CD4-positive, alpha-beta T cell treated with Interferon gamma for 1 hour (primary cell): ENCODE results near the gene MEGF6.
A peak's percentile ranks its signal among the peaks of the same experiment; 100 is the strongest.

Experiments used
- DNase-seq: peaks from one replicate; pipeline ENCODE4 v3.0.0-alpha.2; 2020

MEGF6 gene, protein sequence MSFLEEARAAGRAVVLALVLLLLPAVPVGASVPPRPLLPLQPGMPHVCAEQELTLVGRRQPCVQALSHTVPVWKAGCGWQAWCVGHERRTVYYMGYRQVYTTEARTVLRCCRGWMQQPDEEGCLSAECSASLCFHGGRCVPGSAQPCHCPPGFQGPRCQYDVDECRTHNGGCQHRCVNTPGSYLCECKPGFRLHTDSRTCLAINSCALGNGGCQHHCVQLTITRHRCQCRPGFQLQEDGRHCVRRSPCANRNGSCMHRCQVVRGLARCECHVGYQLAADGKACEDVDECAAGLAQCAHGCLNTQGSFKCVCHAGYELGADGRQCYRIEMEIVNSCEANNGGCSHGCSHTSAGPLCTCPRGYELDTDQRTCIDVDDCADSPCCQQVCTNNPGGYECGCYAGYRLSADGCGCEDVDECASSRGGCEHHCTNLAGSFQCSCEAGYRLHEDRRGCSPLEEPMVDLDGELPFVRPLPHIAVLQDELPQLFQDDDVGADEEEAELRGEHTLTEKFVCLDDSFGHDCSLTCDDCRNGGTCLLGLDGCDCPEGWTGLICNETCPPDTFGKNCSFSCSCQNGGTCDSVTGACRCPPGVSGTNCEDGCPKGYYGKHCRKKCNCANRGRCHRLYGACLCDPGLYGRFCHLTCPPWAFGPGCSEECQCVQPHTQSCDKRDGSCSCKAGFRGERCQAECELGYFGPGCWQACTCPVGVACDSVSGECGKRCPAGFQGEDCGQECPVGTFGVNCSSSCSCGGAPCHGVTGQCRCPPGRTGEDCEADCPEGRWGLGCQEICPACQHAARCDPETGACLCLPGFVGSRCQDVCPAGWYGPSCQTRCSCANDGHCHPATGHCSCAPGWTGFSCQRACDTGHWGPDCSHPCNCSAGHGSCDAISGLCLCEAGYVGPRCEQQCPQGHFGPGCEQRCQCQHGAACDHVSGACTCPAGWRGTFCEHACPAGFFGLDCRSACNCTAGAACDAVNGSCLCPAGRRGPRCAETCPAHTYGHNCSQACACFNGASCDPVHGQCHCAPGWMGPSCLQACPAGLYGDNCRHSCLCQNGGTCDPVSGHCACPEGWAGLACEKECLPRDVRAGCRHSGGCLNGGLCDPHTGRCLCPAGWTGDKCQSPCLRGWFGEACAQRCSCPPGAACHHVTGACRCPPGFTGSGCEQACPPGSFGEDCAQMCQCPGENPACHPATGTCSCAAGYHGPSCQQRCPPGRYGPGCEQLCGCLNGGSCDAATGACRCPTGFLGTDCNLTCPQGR (N-terminal part only)

DNA sequence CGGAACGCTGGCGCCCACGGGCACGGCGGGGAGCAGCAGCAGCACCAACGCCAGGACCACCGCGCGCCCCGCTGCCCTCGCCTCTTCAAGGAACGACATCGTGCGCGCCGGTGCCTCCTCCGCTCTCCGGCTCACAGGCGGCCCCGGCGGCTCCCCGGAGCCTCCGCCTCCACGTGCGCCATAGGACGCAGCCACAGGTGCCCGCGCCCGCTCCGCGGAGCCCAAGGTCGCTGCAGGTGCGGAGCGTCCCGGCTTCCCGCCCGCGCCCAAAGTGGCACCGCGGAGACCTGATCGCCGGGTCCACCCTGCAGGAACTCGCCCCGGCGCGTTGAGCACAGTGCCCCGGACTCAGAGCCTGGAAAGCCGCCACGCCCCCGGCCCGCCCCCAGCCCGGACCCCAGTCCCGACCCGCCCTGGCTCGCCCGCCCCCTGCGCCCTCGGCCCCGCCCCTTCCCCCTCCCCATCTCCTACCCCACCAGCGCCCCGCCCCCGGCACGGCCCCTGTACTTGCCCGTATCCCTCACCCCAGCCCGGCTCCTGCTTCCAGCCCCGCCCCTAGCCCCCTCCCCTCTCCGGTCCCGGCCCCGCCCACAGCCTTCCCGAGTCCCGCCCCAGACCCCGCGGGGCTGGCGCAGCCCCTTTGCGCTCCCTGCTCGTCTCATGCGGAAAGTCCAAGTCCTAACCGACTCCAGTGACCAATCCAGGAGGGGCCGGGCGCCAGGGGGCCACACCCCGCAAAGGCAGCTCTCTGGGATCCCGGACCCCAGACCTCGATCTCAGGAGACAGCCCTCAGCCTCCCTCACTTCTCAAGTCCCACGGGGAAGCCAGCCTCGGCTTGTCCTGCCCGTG lies at the start of gene MEGF6:
MEGF6 (minus strand) TSS at position 339 of the 850 bp plus-strand sequence; CDS start at position 99, 240 bp downstream.
- peak; percentile 67 for DNase-seq

DNA sequence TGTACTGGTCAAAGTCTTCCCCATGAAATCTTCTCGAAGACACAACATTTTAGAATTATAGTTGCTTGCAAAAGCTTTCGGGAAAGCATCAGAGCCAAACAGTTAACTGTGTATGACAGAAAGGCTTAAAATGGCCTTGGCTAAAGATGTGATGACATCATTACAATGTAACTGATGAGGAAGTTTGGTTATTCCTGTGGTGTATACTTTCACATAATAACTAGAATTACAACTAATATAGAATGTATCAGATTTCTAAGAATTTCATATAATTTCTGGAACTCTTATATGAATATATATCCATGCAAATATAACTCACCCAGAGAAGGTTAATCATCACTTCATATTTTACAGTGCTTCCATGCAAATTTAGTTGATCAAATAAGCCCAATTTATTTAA lies 49.4 kb upstream of the MEGF6 start:
- no peak for DNase-seq

DNA sequence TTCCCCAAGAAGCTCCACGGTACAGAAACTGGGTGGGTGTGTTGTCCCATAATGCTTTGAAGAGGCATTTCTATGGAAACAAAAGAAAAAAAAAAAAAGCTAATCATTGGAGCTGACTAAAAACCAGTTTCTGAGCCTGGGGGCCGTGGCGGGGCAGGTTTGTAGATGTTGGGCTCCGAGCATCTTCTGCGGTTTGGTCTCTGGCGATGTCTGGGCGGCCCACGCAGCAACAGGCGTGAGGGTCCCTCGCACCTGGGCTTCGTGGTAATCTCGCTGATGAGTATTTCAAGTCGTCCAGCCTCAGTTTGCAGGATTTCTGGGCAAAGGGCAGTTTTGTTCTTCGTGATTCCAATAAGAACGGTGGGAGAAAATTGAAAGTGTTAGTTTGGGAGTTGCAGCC lies 47.8 kb upstream of the MEGF6 start:
- no peak for DNase-seq

DNA sequence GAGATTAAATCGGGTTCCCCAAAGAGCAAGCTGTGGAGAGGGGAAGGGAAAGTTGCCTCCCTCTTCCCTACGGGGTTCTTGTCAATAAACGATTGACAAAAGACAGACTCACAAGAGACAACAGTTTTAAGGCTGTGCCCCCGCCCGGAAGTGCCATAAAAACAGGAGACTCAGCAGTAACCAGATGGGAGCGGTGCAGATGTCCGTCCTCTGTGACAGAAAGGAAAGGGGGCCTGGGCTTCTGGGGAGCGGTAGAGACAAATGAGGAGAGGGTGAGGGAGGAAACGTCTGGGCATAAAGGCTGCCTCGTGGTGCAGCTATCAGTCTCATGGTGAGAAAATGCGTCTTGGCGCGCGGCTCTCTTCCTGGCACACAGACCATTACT lies 46.9 kb upstream of the MEGF6 start:
- DNase-seq, result no peak

DNA sequence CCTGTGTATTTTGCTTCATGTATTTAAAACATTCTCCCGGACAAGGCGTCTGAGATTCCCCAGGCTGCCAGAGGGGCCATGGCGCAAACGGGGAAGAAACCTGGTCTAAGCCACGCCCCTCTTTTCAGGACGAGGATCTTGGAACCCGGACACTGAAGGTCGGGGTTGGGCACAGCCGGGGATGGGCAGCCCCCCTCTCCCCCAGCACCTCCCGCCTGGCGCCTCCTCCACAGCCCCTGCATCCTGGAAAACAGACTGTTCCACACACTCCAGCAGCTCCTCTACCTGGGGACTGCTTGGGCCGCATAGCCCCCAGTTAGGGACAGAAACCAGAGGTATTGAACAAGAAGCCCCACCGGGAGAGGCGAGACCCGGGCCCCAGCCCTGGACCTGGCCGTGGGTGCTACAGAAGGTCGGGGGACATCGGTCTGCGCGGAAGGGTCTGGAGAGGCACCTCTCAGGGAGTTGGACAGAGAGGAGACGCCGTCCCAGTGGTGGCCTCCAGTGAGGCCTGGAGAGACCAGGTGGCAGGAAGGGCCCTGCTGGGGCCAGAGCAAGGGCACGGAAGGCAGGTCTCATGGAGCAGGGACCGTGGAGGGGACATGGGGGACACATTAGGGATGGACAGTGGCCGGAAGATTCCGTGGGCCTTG lies 46.4 kb upstream of the MEGF6 start:
- DNase-seq, result no peak

DNA sequence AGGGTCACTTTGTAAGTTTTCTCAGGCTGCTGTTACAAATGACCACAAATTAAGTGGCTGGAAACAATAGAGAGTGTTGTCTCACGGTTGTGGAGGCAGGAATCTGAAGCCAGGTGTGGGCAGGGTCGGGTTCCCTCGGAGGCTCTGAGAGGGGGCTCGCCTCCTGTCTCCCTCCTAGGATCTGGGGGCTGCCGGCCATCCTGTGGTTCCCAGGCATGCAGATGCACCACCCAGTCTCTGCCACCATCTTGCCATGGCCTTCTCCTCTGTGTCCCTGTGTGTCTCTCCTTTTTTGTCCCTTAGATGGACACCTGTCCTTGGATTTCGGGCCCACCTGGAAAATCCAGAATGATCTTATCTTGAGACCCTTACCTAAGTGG lies 45.8 kb upstream of the MEGF6 start:
- DNase-seq, result no peak

DNA sequence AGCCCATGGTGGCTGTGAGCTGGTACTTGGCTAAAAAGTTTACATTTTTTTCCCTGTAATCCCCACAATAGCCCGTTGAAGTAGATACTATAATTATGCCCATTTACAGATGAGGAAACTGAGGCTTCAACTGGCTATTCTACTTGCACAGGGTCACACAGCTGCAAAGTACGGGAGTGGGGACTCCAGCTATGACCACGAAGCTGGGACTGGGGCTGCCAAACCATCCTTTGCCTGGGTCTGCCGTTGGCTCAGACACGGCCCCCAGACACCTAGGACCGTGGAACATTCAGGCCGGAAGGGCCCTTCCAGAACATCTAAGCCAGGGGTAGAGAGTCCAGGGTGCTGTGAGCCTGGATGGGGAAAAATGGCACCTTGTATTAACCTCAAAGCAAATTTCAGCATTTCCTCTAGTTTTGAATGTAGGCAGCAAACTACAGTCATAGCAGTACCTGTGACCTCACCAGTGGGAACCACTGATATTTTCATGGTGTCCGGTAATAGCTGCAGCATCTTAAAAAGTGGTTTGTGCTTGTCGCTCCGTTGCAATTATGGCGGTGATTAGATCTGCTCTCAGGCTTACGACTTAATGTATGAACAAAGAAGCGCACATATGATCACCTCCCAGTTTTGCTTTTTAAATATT lies 45.3 kb upstream of the MEGF6 start:
- no peak for DNase-seq

DNA sequence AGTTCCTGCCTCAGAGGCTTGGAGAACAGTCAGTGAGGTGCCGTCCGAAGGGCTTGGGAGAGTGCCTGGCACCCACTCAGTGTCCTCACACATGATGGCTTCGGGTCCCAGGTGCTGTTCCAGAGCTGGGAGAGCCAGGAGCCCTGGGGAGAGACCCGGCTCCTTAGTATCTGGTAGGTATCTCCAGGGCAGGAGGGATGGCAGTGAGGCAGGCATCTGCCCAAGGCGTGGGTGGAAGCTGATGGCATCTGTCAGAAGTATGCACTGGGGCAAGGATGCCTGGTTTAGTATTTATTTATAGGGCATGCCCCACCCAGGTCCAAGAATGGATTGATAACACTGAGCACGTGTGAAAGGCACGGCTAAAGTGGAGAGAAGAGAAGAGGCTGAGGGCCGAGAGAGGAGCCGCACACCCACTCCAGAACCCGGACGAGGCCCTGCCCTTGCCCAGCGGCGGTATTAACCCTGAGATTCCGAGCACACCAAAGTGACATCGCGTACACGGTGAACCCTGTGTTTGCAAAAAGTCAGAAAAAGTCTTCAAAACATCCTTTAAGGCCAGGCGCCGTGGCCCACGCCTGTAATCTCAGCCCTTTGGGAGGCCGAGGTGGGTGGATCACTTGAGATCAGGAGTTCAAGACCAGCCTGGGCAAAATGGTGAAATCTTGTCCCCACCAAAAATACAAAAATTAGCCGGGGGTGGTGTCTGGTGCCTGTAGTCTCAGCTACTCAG lies 43.4 kb upstream of the MEGF6 start:
- no peak for DNase-seq

DNA sequence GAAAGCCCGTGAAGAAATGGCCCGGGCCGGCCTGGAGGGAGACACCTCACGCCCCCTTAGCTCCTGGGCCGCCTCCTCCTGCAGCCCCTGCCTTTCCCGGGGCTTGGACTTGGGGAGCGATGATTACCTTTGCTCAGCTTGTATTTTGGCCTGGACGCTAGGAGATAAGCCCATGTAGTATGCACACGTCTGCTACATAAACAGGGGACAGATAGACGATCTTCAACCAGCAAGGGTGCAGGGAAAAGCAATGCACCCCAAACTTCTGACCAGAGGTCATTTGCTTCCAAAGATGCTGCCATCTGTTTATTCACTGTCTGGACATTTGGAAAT lies 41.9 kb upstream of the MEGF6 start:
- no peak for DNase-seq

DNA sequence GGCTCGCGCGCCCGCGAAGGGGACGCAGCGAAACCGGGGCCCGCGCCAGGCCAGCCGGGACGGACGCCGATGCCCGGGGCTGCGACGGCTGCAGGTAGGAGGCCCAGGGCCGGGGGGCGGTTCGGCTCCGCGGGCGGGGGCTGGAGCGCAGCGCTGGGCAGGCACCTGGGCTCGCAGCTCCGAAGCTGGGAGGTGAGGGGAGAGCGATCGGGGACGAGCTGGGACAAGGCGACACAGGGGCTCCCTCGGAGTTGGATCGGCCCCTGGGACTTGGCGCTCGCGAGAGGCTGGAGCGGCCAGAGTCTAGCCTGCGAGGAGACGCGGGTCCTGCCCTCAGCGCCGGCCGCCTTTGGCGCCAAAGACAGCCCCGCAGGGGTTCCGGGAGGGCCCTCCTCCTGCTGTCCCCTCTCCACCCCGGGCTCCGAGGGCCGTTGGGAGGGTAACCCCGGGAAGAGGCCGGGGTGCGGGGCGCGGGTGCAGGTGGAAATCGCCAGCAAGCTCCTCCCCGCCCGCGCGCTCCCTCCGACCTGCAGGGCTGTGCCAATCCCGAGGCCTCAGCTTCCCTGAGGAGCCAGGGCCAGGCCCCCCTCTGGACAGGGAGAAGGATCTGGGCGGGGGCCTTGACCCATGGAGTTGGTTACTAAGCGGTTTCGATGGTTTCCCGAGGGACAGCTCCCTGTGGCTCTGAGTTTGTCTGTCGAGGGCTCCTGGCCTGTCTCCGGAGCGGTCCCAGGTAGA lies 41.4 kb upstream of the MEGF6 start:
- DNase-seq, result no peak

DNA sequence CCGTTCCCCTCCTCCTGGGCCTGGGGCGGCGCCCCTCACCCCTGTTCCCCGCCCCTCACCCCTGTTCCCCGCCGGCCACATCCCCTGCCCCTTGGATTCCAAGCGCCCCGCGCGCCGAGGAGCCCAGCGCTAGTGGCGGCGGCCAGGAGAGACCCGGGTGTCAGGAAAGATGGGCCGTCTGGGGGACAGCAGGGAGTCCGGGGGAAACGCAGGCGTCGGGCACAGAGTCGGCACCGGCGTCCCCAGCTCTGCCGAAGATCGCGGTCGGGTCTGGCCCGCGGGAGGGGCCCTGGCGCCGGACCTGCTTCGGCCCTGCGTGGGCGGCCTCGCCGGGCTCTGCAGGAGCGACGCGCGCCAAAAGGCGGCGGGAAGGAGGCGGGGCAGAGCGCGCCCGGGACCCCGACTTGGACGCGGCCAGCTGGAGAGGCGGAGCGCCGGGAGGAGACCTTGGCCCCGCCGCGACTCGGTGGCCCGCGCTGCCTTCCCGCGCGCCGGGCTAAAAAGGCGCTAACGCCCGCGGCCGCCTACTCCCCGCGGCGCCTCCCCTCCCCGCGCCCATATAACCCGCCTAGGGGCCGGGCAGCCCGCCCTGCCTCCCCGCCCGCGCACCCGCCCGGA lies 40.7 kb upstream of the MEGF6 start, which contains the start of gene TP73:
TP73 (plus strand) TSS at position 587 of the 618 bp plus-strand sequence. CDS start 29,850 bp downstream, outside the sequence.
- no peak for DNase-seq

DNA sequence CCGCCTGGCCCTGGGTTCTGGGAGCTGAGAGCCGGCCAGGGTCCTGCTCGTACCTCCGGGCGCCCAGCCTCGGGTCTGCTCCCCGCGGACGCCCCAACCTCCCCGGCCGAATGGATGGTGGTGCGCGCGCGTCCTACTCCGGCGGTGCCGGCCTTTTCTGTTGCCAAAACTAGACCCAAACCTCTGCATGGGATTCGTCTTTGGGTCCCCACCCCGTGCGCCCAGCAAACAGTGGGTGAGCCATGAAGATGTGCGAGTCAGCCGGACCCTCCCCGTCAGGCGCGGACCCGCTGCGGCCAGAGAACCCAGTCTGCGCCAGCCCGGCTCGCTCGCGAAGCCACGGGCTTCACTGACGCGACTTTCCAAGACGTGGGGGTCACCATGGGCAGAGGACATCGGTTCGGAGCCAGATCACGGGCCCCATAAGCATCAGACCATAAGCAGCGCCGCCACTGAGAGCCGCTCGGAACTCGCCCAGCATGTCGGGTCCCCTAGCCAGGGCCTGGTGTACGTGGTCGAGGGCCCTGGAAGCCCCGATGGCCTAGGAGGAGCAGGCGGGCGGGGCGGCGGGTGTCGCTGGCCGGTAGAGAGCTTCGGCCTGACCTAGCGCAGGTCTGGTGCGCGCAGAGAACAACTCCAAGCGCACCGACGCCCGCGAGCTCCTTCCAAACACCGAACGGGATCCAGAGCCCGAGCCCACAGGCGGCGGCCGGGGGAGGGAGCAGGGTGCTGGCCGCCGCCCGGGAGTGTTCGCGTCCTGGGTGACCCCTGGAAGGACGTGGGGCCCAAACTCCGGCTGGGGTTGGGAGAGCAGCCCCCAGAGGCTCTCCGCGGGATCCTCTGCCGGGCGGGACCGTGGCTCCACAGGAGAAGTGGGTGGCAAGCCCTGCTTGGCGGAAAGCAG lies 40.0 kb upstream of the MEGF6 start:
- no peak for DNase-seq

DNA sequence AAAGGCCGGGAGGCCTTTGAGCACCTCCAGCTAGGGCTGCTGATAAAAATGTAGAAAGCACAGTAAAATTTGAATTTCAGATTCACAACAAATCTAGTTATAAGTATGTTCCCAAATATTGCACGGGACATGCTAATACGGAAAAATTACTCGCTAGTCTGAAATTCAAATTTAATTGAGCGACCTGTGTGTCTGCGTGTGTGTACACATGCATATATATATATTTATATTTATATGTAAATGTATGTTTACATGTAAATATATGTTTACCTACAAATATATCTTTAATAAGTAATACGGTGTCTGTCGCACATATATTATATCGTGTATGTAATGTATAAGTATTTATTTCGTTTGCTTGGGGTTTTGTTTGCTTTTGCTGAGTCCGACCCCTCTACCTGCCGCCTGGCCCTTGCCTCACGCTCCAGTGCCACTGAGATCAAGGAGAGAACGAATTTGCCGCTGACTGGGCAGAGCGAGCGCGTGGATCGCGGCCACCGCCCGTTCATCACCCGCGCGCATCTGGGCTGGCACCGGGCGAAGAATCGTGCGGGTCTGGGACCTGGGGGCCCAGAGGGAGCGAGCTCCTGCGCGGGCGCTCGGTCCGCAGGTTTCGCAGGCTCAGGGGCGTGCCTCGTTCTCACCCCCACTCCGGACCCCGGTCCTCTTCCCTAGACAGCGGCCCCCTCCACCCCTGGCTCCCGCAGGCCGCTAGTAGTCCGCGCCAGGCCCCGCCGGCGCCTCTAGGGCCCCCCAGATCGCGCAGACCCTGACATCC lies 39.1 kb upstream of the MEGF6 start:
- DNase-seq, result no peak

DNA sequence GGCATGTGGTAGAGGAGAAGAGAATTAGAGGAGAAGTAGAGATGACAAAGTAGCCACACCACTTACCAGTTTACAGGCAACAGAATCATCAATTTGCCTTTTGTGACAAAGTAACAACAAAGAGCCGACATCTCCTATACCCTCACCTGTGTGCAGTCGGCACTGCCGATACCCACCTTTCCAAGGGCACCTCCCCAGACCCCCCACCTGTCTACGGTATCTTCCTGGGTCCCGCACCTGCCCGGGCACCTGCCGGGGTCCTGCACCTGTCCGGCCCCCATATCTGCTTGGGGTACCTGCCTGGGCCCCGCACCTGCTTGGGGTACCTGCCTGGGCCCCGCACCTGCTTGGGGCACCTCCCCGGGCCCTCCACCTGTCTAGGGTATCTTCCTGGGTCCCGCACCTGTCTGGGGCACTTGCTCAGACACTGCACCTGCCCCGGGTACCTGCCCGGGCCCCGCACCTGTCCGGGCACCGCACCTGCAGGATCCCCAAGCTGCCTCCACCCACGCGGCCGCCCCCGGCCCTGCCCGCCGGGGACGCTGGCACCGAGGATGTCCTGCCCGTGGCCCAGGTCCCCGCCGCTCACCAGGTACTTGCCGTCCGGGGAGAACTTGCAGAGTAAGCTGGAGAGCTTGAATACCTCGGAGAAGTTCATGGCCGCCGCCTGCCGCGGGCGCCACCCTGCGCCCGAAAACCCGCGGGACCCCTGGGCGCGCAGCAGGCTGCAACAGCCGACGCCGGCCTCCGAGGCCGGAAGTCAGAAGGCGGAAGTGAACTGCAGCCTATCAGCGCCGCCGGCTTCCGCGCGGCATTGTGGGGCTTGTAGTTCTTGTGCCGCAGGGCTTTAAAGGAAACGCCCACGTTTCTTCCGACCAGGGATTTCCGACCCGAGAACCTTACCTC lies 38.3 kb upstream of the MEGF6 start, which contains the start of gene WRAP73:
WRAP73 (minus strand) TSS at position 762 of the 906 bp plus-strand sequence; CDS start at position 658, 104 bp downstream.
- peak; percentile 90 for DNase-seq

DNA sequence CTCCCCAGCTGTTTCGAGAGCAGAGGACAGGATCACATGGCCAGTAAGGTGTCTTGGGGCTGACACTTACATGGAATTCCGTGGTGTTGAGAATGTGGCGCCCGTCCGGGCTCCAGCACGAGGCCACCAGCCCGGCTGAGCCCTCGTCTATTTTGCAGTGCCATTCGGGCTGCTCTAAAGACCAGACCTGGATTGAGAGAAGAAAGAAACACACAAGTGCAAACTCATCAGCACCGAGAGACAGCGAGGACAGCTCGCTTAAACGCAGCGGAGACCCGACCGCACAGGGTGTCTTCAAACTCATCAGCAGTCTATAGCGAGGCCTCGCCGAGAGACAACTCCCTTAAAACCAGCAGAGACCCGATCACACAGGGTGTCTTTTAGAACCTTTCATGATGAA lies 35.3 kb upstream of the MEGF6 start:
- no peak for DNase-seq
